SK-MEL-5 (cell line): ENCODE data around the gene GRIN3A. TPM values are rescaled to one million over a fixed set of nuclear protein-coding genes. Genes with fewer than 3 reads are reported as not detected.

Experiments used
- DNase-seq: peaks from one replicate; pipeline ENCODE4 v3.0.0-alpha.2; 2016; ENCODE audit warnings: low read depth, low spot score
- in situ Hi-C: cut with HindIII; loops from 2 replicates; pipeline ENCODE4 v1.10.0; 2016; ENCODE audit warnings: low sequenced_read_pairs, high pct_unique_total_duplicates, low pct_unique_long_range_greater_than_20kb
- total RNA-seq: library from RNA; depleted of rRNA; stranded (reverse); fragments of >200 nt; shearing (Covaris generic); gene quantifications from 2 replicates; pipeline ENCODE4 v1.2.3, GENCODE V29; 2014

Gene GRIN3A
- total RNA-seq, 1 experiment from 2014 or later = not detected

DNA sequence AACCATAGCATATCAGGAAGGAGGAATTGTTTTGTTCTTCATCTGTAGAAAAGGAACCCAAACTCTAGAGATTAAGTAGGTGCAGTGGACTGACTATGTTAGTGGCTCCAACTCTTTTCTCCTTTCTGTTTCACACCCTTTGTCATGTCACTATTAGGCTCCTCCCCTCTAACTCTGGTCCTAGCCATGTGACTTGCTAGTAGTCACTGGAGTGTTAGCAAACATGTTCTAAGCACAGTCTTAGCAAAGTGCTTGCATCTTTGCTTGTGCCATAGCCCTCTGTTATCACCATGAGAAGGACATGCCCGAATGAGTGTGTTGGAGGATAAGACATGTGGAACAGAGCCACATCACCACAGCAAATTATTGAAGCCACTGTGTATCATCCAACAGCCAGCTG, 88.3 kb downstream of the GRIN3A start:
- no peak for DNase-seq
- in situ Hi-C loops = no loop called here

DNA sequence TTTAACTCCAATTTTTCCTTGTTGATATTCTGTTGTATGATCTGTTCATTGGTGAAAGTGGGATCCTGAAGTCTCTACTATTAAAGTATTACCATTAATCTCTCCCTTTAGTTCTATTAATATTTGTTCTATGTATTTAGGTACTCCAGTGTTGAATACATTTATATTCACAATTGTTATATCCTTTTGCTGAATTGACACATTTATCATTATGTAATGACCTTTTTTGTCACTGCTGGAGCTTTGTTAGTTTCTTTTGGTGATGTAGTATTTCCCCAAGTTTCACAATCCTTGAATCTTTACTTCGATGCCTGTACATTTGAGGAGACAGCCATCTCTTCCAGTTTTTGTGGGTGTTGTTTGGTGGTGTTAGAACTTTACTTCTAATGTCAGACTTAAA, 90.0 kb downstream of the GRIN3A start:
- in situ Hi-C loops = no loop called here
- DNase-seq = no peak

DNA sequence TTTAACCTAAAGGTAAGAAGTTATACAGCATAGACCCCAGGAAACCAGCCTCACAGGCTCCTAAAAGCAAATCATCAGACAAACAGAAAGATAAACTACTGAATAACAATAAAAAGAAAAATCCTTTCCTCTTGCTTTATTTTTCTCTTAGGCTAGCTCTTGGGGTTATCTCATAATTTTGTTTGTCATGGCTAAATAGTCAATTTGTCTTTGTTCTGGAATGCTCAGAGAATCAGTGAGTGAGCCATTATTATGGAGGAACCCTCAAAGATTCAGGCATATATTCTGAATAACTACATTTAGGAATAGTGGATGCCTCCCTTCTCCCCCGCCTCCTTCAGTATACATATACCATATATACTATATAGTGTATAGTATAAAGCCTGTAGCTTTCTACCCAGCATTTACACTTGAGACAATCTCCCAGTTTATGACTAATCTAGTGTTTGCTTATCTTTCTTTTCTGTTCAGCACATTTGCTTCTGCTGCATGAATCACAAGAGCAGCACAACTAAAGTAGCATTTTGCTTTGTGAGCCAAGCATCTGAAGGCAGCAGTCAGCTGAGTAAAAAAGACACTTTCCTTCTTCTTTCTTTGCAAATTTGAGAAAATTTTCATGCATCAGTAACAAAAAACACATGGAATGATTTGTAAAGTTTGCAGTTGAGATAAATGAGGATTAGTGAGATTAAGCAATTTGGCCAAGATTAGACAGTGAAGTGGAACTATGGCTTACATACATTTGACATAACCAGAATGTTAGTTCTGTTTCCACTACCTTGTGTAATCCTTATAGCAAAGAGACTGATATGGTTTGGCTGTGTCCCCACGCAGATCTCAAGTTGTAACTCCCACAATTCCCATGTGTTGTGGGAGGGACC, 98.4 kb downstream of the GRIN3A start:
- in situ Hi-C loops = no loop called here
- DNase-seq = no peak

DNA sequence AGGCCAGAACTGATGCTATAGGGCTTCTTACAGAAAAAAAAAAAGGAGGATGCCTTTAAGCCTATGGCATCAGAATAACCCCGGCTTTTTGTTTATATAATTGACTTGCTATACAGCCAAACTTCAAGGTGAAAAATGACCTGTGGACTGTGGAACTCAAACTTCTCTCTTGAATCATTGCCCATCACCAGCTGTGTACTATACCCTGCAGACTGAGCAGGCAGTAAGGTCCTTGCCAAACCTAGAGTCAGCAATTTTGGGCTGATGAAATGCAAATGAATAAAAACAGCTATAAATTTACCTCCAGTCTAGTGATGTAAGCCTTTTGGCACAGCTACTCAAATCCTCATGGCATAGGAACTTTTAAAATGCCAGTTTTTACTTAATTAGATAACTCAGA, 99.1 kb downstream of the GRIN3A start:
- DNase-seq = no peak
- in situ Hi-C loops = no loop called here

DNA sequence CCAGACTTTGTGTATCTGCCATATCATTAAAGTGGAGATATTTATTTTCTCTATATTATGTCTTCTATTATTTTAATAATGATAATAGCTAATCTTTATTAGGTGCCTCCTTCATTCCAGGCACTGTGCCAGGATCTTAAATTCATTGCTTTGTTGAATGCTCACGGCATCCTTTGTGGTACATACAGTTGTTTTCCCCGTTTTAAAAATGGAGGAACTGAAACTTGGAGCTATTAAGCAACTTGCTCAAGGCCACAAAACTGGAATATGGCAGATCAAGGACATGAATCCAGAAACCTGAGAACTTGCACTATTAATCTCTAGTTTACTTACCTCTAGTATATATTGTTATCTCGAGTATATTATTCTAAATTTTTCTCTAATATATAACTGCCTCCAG, 102.2 kb downstream of the GRIN3A start:
- no peak for DNase-seq
- in situ Hi-C loops = no loop called here

DNA sequence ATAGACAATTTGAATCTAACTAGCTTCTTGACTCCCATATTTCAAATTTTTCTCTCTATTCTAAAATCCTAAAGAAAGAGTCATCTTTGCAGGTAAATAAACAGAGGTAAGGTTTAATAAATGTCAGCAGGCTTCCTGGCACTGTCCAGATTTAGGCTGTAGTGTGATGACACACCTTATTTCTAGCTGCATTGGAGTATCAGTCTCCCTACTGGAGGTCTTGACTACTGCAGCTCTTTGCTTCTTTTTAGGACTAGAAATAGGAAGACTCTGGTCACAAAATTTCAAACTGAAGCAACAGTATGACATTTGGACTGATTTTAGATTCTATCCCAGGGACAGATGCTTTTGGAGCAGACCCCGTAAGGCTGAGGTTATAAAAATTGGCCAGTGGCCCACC, 103.0 kb downstream of the GRIN3A start:
- no peak for DNase-seq
- in situ Hi-C loops = no loop called here

DNA sequence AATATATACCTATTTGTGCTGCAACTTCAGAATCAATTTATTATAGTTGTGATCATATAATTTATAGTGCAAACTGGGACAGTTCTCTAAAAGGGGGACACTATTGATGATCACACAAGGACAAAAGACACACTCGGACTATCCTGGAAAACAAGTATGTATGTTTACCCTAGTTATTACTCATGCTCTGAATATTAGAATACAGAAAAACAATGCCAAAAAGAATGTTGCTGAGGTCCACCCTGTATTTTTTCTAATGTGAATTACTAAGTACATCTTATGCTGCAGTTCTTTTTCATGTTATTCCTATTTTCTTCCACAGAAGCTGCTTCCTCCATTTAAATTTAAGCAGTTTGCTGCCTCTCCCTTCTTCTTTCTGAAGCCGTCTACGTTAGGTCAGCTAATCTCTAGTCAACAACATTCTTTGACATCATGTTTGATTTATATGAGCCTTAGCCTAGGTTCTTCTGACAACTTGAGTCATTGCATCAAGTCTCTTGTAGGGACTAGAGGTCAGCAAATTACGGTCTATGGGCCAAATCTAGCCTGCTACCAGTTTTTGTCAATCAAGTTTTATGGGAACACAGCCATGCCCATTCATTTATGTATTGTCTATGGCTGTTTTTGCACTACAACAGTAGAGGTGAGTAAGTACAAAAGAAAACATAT, 103.6 kb downstream of the GRIN3A start:
- in situ Hi-C loops = no loop called here

DNA sequence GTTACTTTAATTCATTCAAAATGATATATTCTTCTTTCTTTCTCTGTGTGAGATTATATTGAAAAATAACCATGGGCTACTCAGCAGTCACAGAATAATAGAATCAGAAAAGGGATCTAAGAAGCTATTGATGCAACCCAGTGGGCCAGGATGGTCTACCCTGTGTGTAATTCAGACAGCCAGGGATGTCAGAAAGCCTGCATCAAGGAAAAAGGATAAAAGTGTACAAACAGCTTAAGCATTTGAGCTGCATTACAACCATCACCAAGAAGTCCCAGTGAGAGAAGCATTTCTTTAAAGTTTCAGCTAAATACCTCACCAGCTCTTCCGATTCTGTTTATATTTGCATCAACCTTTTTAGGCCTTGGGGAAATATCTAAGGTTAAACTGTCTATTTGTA, 105.8 kb downstream of the GRIN3A start:
- DNase-seq = no peak
- in situ Hi-C loops = no loop called here

More for the DNA sequence above, 103.6 kb downstream of the GRIN3A start:
- DNase-seq = no peak

DNA sequence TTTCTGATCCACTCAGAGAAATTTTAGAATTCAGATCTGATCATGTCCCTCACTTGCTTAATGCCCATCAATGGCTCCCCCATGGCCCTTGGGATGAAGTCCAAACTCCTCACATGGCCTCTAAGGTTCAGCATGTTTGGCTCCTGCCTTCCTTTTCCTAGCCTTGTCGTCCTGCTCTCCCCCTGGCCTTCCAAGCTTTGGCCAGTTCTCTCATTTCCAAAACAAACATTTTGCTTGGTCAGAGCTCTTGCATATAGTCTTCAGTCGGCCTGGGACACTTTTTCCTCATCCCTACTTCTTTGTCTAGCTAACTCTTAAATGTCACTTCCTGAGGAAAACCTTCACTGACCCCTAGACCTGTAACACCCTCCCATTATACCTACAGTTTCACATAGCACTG, 106.6 kb downstream of the GRIN3A start:
- in situ Hi-C loops = no loop called here
- DNase-seq = no peak

DNA sequence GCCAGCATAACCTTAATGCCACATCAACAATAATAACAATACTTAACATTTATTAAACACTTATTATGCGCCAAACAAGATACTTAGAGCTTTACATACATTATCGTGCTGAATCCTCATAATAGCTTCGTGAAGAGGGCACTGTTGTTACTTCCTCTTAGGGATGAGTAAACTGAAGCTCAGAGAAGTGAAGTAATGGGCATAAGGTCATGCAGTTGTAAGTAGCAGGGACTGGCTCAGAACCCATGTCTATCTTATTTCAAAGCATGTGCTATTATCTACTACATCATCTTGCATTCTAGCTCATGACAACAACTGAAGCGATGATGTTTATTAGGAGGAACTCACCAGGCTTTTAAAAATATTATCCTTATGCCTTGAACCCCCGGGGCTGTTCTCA, 108.8 kb downstream of the GRIN3A start:
- in situ Hi-C loops = no loop called here
- no peak for DNase-seq

DNA sequence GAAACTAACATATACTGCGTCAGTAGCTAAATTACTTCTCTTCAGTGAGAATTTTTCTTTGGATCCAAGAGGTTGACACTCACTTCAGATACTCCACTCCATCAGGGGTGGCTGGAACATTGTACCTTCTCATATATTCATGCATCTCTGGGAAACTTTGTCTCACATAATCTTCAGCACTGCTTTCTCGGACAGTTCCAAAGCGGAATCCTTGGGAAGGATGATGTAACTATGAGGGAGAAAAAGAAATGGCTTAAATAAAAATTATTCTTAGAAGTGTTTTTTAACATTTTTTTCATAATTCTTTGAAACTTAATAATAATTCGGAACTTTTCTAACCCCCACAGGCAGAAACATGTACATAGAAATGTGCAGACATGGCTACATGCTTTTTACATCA, 110.3 kb downstream of the GRIN3A start:
- DNase-seq = no peak

DNA sequence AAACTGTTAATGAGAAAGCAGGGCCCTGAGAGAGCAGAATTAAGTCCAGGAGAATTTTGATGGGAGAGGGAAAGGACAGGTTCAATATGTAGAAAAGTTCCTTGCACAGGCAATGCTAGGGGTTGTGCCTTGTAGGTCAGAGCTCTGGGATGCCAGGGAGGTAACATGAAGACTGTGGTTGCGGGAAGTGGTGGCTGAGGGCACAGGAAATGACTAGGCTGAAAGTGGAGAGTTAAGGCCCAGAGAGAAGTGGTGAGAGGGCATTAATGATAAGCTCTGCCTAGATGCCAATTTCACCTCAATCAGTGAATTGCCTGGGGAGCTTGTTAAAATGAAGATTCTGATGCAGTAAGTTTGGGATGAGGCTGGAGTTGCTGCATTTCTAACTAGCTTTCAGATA, 112.2 kb downstream of the GRIN3A start:
- in situ Hi-C loops = no loop called here
- DNase-seq = no peak

More for the DNA sequence above, 110.3 kb downstream of the GRIN3A start:
- in situ Hi-C loops = no loop called here

DNA sequence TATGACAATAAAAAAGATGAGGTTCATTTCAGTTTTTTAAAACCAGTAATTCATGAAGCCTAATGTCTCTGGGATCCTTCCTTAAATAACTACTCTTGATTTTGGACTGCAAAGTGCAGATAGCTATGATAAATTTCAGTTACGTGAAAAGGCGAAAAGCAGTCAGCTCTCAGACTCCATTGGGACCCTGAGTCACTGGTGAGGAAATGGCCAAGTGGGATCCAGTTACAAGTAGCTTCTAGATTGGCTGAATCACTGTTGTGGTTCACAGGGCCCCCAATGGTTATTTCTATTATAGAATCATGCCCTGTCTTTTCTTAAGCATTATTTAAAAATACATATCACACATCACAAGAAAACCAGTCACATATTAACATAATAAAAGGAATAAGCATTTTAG, 112.6 kb downstream of the GRIN3A start:
- in situ Hi-C loops = no loop called here
- DNase-seq = no peak

DNA sequence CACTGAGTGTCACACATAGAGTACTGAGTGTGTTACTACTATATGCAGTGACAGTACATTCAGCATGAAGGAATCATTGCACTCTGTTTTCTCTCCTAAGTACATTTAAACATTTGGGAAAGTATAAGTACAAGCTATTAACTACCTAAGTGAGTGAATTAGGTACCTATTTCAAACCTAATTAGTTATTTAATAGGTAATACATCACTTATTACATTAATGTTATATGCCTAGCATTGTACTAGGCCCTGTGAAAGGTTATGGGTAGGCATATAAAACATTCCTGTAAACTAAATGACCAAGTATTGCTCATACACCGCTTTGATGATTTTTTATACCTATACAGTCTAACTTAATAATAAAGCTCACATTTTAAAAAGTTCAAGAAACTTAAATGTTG, 118.0 kb downstream of the GRIN3A start:
- no peak for DNase-seq
- in situ Hi-C loops = no loop called here

DNA sequence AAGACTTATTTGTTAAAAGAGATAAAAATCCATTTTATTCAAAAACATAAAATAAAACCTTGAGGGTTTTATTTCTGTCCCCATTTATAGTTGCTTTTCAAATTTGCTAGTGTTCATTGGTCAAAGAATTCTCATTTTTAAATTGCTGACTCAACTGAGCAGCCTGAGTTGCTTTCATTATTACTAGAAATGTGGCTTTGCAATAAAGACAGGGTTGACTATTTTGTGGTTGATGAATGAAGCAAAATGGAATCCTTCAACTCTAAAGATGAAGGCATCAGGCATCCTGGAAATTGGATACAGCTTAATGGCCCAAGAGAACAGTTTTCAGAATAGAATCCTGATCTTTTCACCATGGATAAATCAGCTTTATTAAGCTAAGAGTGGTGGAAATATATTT, 119.7 kb downstream of the GRIN3A start:
- in situ Hi-C loops = no loop called here
- no peak for DNase-seq

DNA sequence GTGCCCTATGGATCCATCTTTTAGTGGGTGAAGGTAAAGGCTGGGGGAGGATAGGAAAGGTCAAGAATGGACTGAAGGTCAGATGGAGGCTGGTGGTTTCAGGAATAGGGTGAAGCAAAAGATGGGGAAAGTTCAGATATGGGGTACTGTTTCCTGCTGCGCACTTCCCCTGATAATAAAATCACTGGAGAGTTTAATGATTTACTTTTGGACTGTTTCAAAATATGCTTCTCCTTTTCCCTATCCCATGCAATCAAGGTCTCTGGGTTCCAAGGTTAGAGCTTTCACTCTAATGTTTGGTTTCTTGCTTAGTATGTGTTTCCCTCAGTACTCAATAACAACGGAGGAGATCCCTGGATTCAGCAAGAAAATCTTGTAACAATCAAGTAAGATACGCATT, 132.9 kb downstream of the GRIN3A start:
- DNase-seq = no peak
- in situ Hi-C loops = no loop called here

DNA sequence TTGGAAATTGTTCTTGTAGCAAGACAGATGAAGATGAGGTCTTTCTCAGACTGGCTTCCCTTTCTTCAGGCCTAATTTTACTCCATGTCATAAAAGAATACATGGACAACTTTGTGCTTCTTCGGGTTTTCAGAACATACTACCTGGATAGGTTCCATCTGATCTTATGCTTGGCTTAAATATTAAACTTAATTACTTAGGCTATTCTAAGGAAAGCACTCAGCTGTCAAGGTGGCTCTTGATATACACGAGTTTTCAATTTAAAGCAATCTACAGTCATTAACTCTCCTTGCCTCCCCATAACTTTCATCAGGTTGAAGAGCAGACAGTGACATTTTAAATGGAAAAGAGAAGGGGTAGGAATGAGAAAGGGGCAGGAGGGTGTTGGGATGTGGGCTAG, 134.2 kb downstream of the GRIN3A start:
- DNase-seq = no peak
- in situ Hi-C loops = no loop called here

DNA sequence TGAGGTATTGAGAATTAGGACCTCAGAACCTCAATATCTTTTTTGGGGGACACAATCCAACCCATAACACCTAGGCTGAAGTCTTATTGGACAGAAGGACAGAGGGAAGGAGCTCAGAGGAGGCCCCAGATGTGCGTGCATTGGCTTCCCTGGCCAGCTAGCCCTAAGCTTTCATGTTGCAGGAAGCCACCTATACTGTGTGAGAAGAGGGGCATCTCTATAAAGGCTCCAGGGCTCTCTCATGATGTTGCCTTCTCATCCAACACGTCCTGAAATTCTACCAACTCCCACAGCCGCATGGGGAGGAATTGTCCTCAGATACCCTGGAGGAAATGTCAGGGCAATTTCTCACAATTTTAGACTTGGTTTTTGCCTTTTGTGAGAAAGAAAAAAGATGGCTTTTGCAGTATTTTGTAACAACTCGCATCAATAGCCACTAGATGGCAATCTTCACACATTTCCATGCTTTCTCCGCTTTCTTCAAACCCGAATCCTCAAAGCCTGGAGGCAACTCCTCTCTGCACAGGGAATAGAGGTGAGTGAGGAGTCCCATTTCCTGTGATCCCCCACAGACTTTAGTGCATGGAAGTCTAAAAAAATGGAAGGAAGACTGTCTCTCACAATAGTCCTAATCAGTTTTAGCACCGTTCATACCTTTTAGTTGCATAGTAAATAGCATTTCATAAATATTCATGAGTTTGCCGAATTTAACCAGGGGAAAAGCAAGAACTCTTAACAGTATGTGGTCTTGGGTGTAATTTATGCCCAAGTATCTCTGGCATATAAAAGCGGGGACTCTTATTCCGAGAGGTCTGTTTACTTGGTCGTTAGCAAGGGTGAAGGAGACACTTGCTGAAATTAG, 136.3 kb downstream of the GRIN3A start:
- in situ Hi-C loops = no loop called here
- peak; percentile 76 for DNase-seq
